ENCODE results near the gene GNPDA1. TPM values are rescaled to one million over a fixed set of nuclear protein-coding genes. Genes with fewer than 3 reads are reported as not detected.

GNPDA1 gene
- polyA plus RNA-seq, 1 of the 3 experiments (the other 2 are of a cell fraction) = 23.9 TPM

DNA sequence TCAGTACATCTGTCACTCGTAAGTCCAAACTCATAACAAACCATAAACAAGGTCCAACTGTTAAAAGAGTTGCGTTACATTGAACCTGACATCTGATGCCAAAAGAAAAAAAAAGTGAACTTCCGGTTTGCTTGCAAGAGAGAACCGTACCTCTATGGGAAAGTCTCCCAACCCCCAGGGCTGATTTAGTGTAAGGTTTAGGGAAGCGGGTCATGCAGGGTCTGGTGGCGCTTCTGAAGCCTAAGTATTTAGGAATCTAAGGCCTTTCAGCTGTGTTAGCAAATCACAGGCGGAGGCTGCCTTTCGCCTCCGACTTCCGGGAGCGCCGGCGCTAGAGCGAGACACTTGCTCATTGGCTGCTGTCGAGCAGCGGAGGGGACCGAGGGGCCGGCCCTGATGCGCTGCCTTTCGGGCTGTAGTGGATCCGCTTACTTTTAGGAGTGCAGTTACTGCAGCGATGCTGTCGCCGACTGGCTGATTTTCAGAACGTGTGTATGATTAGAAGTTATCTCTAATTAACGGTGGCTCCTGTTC lies 12.0 kb upstream of the GNPDA1 start (continued):
- peak; percentile 92 for TF ChIP-seq POLR2AphosphoS5 (IDR thresholded peaks at IDR 0.05; ENCODE audit: low read depth, low read length)
- TF ChIP-seq TEAD4 (IDR thresholded peaks at IDR 0.05; ENCODE audit: borderline replicate concordance, insufficient read depth) = no peak
- no peak for TF ChIP-seq EP300 (IDR thresholded peaks at IDR 0.05; ENCODE audit: borderline replicate concordance in 1 of 2, low read depth in 1 of 2, low read length in 1 of 2)

- Histone ChIP-seq H3F3A (replicated peaks; ENCODE audit: insufficient read depth) (peaks cover 3% of the 10 kb centered on the region), H3K9me3 (peaks cover 5% of the 10 kb centered on the region; the same call in 1 of the 2 replicates), H3K36me3 (replicated peaks in 1 of 2; ENCODE audit: control insufficient read depth in 1 of 2, insufficient read depth in 2 of 2, low read length in 1 of 2) (no peaks in the 10 kb centered on the region), H3K79me2 (ENCODE audit: insufficient read depth) (no peaks in the 10 kb centered on the region), H4K20me1 (ENCODE audit: insufficient read depth) (no peaks in the 10 kb centered on the region), H3K9ac (no peak overlapping the region), H2AFZ (ENCODE audit: low read depth) (peak overlapping the region; percentile 96), H3K4me3 (ENCODE audit: low read depth in 2 of 2, low read length in 1 of 2) (no peak overlapping the region), H3K4me1 (ENCODE audit: control insufficient read depth in 1 of 2, insufficient read depth in 2 of 2, low read depth in 1 of 2, low read length in 1 of 2) (peaks cover 3 to 7% of the 10 kb centered on the region in 2 experiments; a peak in 3 of 4 replicates), H3K4me2 (no peak overlapping the region), H3K9me2 (no peaks in the 10 kb centered on the region), H3K27ac (ENCODE audit: low read depth in 2 of 2, low read length in 1 of 2) (no peak overlapping the region), H3K27me3 (ENCODE audit: insufficient read depth) (no peaks in the 10 kb centered on the region)
- WGBS (ENCODE audit: low lambda C conversion rate) = 81% methylated on average over 6 of the region's 6 CpGs
- ChIA-PET CTCF (interaction anchor here (1.1 to 3.8 kb wide), 2 partner anchors 10 to 63 kb away, joined by 3 to 38 read pairs; partner anchors contain the start of gene GNPDA1), POLR2A (no interaction called here)
- TF ChIP-seq, protein P1, sequence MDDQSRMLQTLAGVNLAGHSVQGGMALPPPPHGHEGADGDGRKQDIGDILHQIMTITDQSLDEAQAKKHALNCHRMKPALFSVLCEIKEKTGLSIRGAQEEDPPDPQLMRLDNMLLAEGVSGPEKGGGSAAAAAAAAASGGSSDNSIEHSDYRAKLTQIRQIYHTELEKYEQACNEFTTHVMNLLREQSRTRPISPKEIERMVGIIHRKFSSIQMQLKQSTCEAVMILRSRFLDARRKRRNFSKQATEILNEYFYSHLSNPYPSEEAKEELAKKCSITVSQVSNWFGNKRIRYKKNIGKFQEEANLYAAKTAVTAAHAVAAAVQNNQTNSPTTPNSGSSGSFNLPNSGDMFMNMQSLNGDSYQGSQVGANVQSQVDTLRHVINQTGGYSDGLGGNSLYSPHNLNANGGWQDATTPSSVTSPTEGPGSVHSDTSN (IDR thresholded peaks at IDR 0.05) = no peak
- TF ChIP-seq CHD2 (IDR thresholded peaks at IDR 0.05; ENCODE audit: low read length, partially characterized antibody) (no peak), FOXM1 (IDR thresholded peaks at IDR 0.05; ENCODE audit: low read depth) (no peak), NRF1 (IDR thresholded peaks at IDR 0.05; ENCODE audit: low read depth, low read length) (no peak), ELF1 (IDR thresholded peaks at IDR 0.05) (no peak), POLR2AphosphoS5 (IDR thresholded peaks at IDR 0.05; ENCODE audit: low read depth, low read length) (no peak), RXRA (IDR thresholded peaks at IDR 0.05; ENCODE audit: borderline replicate concordance, low read depth) (no peak), TCF12 (IDR thresholded peaks at IDR 0.05) (no peak), FOSL2 (IDR thresholded peaks at IDR 0.05; ENCODE audit: borderline replicate concordance, low read depth) (no peak), RCOR1 (IDR thresholded peaks at IDR 0.05; ENCODE audit: low read length) (no peak), RFX5 (IDR thresholded peaks at IDR 0.05; ENCODE audit: low read length) (no peak), TEAD4 (IDR thresholded peaks at IDR 0.05; ENCODE audit: borderline replicate concordance, insufficient read depth) (no peak)
- TF ChIP-seq, protein P2, sequence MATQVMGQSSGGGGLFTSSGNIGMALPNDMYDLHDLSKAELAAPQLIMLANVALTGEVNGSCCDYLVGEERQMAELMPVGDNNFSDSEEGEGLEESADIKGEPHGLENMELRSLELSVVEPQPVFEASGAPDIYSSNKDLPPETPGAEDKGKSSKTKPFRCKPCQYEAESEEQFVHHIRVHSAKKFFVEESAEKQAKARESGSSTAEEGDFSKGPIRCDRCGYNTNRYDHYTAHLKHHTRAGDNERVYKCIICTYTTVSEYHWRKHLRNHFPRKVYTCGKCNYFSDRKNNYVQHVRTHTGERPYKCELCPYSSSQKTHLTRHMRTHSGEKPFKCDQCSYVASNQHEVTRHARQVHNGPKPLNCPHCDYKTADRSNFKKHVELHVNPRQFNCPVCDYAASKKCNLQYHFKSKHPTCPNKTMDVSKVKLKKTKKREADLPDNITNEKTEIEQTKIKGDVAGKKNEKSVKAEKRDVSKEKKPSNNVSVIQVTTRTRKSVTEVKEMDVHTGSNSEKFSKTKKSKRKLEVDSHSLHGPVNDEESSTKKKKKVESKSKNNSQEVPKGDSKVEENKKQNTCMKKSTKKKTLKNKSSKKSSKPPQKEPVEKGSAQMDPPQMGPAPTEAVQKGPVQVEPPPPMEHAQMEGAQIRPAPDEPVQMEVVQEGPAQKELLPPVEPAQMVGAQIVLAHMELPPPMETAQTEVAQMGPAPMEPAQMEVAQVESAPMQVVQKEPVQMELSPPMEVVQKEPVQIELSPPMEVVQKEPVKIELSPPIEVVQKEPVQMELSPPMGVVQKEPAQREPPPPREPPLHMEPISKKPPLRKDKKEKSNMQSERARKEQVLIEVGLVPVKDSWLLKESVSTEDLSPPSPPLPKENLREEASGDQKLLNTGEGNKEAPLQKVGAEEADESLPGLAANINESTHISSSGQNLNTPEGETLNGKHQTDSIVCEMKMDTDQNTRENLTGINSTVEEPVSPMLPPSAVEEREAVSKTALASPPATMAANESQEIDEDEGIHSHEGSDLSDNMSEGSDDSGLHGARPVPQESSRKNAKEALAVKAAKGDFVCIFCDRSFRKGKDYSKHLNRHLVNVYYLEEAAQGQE (IDR thresholded peaks at IDR 0.05; ENCODE audit: low read depth, low read length) = no peak
- TF ChIP-seq, protein P3, sequence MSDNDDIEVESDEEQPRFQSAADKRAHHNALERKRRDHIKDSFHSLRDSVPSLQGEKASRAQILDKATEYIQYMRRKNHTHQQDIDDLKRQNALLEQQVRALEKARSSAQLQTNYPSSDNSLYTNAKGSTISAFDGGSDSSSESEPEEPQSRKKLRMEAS (IDR thresholded peaks at IDR 0.05; ENCODE audit: low read depth) = no peak
- TF ChIP-seq, protein P4, sequence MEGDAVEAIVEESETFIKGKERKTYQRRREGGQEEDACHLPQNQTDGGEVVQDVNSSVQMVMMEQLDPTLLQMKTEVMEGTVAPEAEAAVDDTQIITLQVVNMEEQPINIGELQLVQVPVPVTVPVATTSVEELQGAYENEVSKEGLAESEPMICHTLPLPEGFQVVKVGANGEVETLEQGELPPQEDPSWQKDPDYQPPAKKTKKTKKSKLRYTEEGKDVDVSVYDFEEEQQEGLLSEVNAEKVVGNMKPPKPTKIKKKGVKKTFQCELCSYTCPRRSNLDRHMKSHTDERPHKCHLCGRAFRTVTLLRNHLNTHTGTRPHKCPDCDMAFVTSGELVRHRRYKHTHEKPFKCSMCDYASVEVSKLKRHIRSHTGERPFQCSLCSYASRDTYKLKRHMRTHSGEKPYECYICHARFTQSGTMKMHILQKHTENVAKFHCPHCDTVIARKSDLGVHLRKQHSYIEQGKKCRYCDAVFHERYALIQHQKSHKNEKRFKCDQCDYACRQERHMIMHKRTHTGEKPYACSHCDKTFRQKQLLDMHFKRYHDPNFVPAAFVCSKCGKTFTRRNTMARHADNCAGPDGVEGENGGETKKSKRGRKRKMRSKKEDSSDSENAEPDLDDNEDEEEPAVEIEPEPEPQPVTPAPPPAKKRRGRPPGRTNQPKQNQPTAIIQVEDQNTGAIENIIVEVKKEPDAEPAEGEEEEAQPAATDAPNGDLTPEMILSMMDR (IDR thresholded peaks at IDR 0.05) = no peak
- DNase-seq = no peak
These were observed 11.0 kb upstream of the GNPDA1 start for GRCh38 chr5:142023836-142024235.

Measured in SK-N-SH (cell line).